Measurements from ENCODE around the gene CYP20A1. TPM values are rescaled to one million over a fixed set of nuclear protein-coding genes. Genes with fewer than 3 reads are reported as not detected.

Gene CYP20A1
- total and polyA plus RNA-seq, 2 donors (not counting 1 experiment from before 2014, with no cell fraction given): 35.9 to 36.3 TPM

- no peak for TF ChIP-seq CTCF (conservative IDR thresholded peaks at IDR 0.05 in 1 of 2, IDR thresholded peaks at IDR 0.05 in 1 of 2; ENCODE audit: low read depth in 1 of 2, low read length in 2 of 2)
- no peak for TF ChIP-seq EZH2 (IDR thresholded peaks at IDR 0.05; ENCODE audit: low read length, missing control alignments)
- Histone ChIP-seq H3K36me3 (ENCODE audit: control insufficient read depth, insufficient read depth, low read length) (no peaks in the 10 kb centered on the region), H3K4me3 (replicated peaks in 1 of 4; ENCODE audit: control extremely low read depth in 1 of 4, insufficient read depth in 1 of 4, low read depth in 3 of 4, low read length in 4 of 4) (peak overlapping the region in 1 of 4 experiments; percentile 70), H3K9ac (ENCODE audit: insufficient read depth, low read length) (no peak overlapping the region), H3K27me3 (ENCODE audit: control insufficient read depth, insufficient read depth, low read length) (no peaks in the 10 kb centered on the region), H3K79me2 (ENCODE audit: control insufficient read depth, insufficient read depth, low read length) (peaks cover 21% of the 10 kb centered on the region), H3K9me3 (ENCODE audit: control insufficient read depth, insufficient read depth, low read depth, low read length) (no peaks in the 10 kb centered on the region), H2AFZ (ENCODE audit: low read length) (no peak overlapping the region), H4K20me1 (ENCODE audit: control insufficient read depth, extremely low read depth, insufficient read depth, low read length) (no peaks in the 10 kb centered on the region), H3K4me2 (ENCODE audit: extremely low read depth, insufficient read depth, low read length) (peak overlapping the region; percentile 58), H3K27ac (ENCODE audit: insufficient read depth, low read length) (no peak overlapping the region), H3K4me1 (ENCODE audit: control insufficient read depth, extremely low read depth, insufficient read depth, low read length) (no peaks in the 10 kb centered on the region)
- DNase-seq (ENCODE audit: low read depth in 2 of 2): no peak
These were observed 1.2 kb upstream of the CYP20A1 start for GRCh38 chr2:203237346-203238238.

GRCh38 chr2:203238292-203238703, 520 bp upstream of the CYP20A1 start:
- DNase-seq (ENCODE audit: low read depth in 2 of 2): no peak
- Histone ChIP-seq H3K4me1 (ENCODE audit: control insufficient read depth, extremely low read depth, insufficient read depth, low read length) (no peaks in the 10 kb centered on the region), H2AFZ (ENCODE audit: low read length) (peak overlapping the region; percentile 92), H3K27me3 (ENCODE audit: control insufficient read depth, insufficient read depth, low read length) (no peaks in the 10 kb centered on the region), H3K36me3 (ENCODE audit: control insufficient read depth, insufficient read depth, low read length) (no peaks in the 10 kb centered on the region), H3K4me2 (ENCODE audit: extremely low read depth, insufficient read depth, low read length) (peak overlapping the region; percentile 73), H3K9ac (ENCODE audit: insufficient read depth, low read length) (peak overlapping the region; percentile 83), H3K79me2 (ENCODE audit: control insufficient read depth, insufficient read depth, low read length) (peaks cover 24% of the 10 kb centered on the region), H3K9me3 (ENCODE audit: control insufficient read depth, insufficient read depth, low read depth, low read length) (no peaks in the 10 kb centered on the region), H3K27ac (ENCODE audit: insufficient read depth, low read length) (peak overlapping the region; percentile 96), H3K4me3 (replicated peaks in 1 of 4; ENCODE audit: control extremely low read depth in 1 of 4, insufficient read depth in 1 of 4, low read depth in 3 of 4, low read length in 4 of 4) (peak overlapping the region; percentile 70 to 93 (median 78)), H4K20me1 (ENCODE audit: control insufficient read depth, extremely low read depth, insufficient read depth, low read length) (no peaks in the 10 kb centered on the region)
- no peak for TF ChIP-seq CTCF (conservative IDR thresholded peaks at IDR 0.05 in 1 of 2, IDR thresholded peaks at IDR 0.05 in 1 of 2; ENCODE audit: low read depth in 1 of 2, low read length in 2 of 2)
- TF ChIP-seq EZH2 (IDR thresholded peaks at IDR 0.05; ENCODE audit: low read length, missing control alignments): no peak

- Histone ChIP-seq H3K9me3 (ENCODE audit: control insufficient read depth, insufficient read depth, low read depth, low read length) (no peaks in the 10 kb centered on the region), H3K4me2 (ENCODE audit: extremely low read depth, insufficient read depth, low read length) (peak overlapping the region; percentile 72), H2AFZ (ENCODE audit: low read length) (no peak overlapping the region), H4K20me1 (ENCODE audit: control insufficient read depth, extremely low read depth, insufficient read depth, low read length) (no peaks in the 10 kb centered on the region), H3K9ac (ENCODE audit: insufficient read depth, low read length) (no peak overlapping the region), H3K36me3 (ENCODE audit: control insufficient read depth, insufficient read depth, low read length) (no peaks in the 10 kb centered on the region), H3K27me3 (ENCODE audit: control insufficient read depth, insufficient read depth, low read length) (no peaks in the 10 kb centered on the region), H3K27ac (ENCODE audit: insufficient read depth, low read length) (no peak overlapping the region), H3K4me3 (replicated peaks in 1 of 4; ENCODE audit: control extremely low read depth in 1 of 4, insufficient read depth in 1 of 4, low read depth in 3 of 4, low read length in 4 of 4) (peak overlapping the region; percentile 70 to 93 (median 78)), H3K4me1 (ENCODE audit: control insufficient read depth, extremely low read depth, insufficient read depth, low read length) (no peaks in the 10 kb centered on the region), H3K79me2 (ENCODE audit: control insufficient read depth, insufficient read depth, low read length) (peaks cover 24% of the 10 kb centered on the region)
- no peak for TF ChIP-seq EZH2 (IDR thresholded peaks at IDR 0.05; ENCODE audit: low read length, missing control alignments)
- DNase-seq (ENCODE audit: low read depth in 2 of 2): no peak
These were observed 1.7 kb downstream of the CYP20A1 start for GRCh38 chr2:203240491-203240890.

All from fibroblast of lung (primary cell).